Upper lobe of right lung (tissue), 1 donor: ENCODE data around the gene TBC1D22A. TPM values are rescaled to one million over a fixed set of nuclear protein-coding genes. Genes with fewer than 3 reads are reported as not detected.

Source experiments
- ATAC-seq: fragments of 200-7000 bp; cut with Tn5 transposase; one replicate; pipeline ENCODE4 v1.9.1; 2020; ENCODE audit warnings: mild to moderate bottlenecking, moderate library complexity
- DNase-seq: peaks from one replicate; pipeline ENCODE4 v3.0.0-alpha.2; 2020
- H3K27ac ChIP-seq: fragments of 200-600 bp; one replicate; pipeline ENCODE4 v1.8.0; 2022
- H3K27me3 ChIP-seq: fragments of 200-600 bp; one replicate; pipeline ENCODE4 v1.8.0; 2022; ENCODE audit warnings: mild to moderate bottlenecking
- H3K36me3 ChIP-seq: fragments of 200-600 bp; one replicate; pipeline ENCODE4 v1.8.0; 2022
- H3K4me1 ChIP-seq: fragments of 200-600 bp; one replicate; pipeline ENCODE4 v1.8.0; 2022
- H3K4me3 ChIP-seq: fragments of 200-600 bp; one replicate; pipeline ENCODE4 v1.8.0; 2022; ENCODE audit warnings: mild to moderate bottlenecking
- H3K9me3 ChIP-seq: fragments of 200-600 bp; one replicate; pipeline ENCODE4 v1.8.0; 2022
- CTCF ChIP-seq: fragments of 200-600 bp; IDR thresholded peaks from one replicate; pipeline ENCODE4 v1.8.0; 2022; ENCODE audit warnings: antibody characterized with exemption
- intact Hi-C: fragments of 100-400 bp; cut with DNase I; formaldehyde crosslinking; loops from one replicate; pipeline ENCODE4 v1.11.0; 2022
- total RNA-seq: library from RNA; stranded (reverse); fragmentation: NEBNext Ultra II Directional; extraction: Animal tissue kit (Norgen Biotek cat#: 25700); gene quantifications from one replicate; pipeline ENCODE4 v1.2.1, GENCODE V29; 2021
- donor health status: DM: no; HTN: yes; CAD: no; lungs with severe emphysema.

The TBC1D22A gene
- total RNA-seq, 1 donor from 2014 or later = 31.3 TPM

DNA sequence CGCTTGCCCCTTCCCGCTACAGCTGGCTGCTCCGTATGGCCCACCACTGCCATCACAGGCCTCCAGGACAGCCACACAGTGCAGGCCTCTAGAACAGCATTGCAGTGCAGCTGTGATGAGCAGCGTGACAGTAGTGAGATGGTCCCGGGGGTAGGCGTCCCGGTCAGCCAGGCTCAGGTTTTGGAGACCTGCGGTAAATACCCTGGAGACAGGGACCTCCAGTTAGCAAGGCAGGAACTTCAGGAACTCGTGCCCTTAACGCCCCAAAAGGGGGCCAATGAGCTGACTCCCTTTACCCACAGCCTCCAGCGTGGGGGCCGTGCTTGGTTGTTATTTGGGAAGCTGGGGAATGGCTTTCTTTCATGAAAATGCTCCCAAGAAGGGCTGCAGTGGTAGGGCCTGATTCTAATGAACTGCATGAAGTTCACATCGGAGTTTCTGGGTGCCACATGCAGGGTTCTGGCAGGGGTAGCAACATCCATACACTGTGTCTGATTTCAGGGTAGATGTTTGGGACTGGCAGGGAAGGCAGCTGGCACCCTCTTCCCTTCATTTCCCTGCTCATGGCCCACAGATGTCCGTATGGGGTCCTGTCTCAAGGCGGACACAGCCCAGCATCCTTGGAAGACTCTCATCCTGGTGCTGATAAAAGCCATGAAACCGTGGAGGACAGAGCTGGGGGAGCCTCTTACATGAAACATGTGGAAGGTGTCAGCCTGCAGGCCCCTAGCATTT lies 440.5 kb downstream of the TBC1D22A start:
- no peaks in the 10 kb centered on the region for H3K27me3 ChIP-seq
- no peaks in the 10 kb centered on the region for H3K36me3 ChIP-seq
- no peak overlapping the region for H3K27ac ChIP-seq
- H3K4me1 ChIP-seq = no peaks in the 10 kb centered on the region
- DNase-seq = no peak
- no peak for ATAC-seq
- no peaks in the 10 kb centered on the region for H3K9me3 ChIP-seq
- no peak for TF ChIP-seq CTCF
- intact Hi-C loops = no loop called here
- no peak overlapping the region for H3K4me3 ChIP-seq

DNA sequence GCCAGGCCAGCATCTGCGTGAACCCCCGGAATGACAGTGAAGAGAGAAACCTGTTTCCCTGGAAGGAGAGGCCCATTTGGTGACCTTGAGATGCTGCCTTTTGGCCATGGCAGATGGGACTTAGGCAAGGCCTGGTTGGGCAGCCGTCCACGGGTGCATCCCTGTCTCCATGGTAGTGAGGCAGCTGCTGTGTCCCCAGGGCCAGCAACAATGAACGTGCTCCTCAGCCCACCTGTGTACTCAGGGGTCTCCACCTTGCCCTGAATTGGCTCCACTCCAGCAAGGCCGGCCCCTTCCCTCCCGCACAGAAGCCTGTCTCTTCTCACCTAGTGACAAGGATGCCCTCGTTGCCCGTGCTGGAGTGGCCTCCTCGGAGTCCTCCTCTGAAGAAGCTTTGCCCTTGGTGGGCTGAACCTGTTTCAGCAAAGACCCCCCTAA lies 441.1 kb downstream of the TBC1D22A start:
- no peaks in the 10 kb centered on the region for H3K9me3 ChIP-seq
- no peak for TF ChIP-seq CTCF
- no peaks in the 10 kb centered on the region for H3K4me1 ChIP-seq
- DNase-seq (no peak), ATAC-seq (no peak)
- H3K36me3 ChIP-seq = no peaks in the 10 kb centered on the region
- no peaks in the 10 kb centered on the region for H3K27me3 ChIP-seq
- H3K4me3 ChIP-seq = no peak overlapping the region
- intact Hi-C loops = no loop called here
- H3K27ac ChIP-seq = no peak overlapping the region

GRCh38 chr22:47204002-47204979 lies 441.8 kb downstream of the TBC1D22A start:
- Histone ChIP-seq H3K27me3 (no peaks in the 10 kb centered on the region), H3K9me3 (no peaks in the 10 kb centered on the region), H3K36me3 (no peaks in the 10 kb centered on the region), H3K4me3 (no peak overlapping the region), H3K27ac (no peak overlapping the region), H3K4me1 (no peaks in the 10 kb centered on the region)
- intact Hi-C loops = no loop called here
- DNase-seq (no peak), ATAC-seq (no peak)
- no peak for TF ChIP-seq CTCF

- Histone ChIP-seq H3K4me1 (no peaks in the 10 kb centered on the region), H3K9me3 (no peaks in the 10 kb centered on the region), H3K36me3 (no peaks in the 10 kb centered on the region), H3K4me3 (no peak overlapping the region), H3K27ac (no peak overlapping the region), H3K27me3 (no peaks in the 10 kb centered on the region)
- intact Hi-C loops = no loop called here
- TF ChIP-seq CTCF = no peak
- ATAC-seq (no peak), DNase-seq (no peak)
Measured at GRCh38 chr22:47205081-47205491, 442.6 kb downstream of the TBC1D22A start.

GRCh38 chr22:47205554-47205953 lies 443.1 kb downstream of the TBC1D22A start:
- Histone ChIP-seq H3K9me3 (no peaks in the 10 kb centered on the region), H3K27me3 (no peaks in the 10 kb centered on the region), H3K4me1 (no peaks in the 10 kb centered on the region), H3K36me3 (no peaks in the 10 kb centered on the region), H3K4me3 (no peak overlapping the region), H3K27ac (no peak overlapping the region)
- no peak for DNase-seq
- ATAC-seq = no peak
- intact Hi-C loops = no loop called here
- no peak for TF ChIP-seq CTCF
